H1 (cell line): ENCODE measurements around the gene KCNN4. TPM values are rescaled to one million over a fixed set of nuclear protein-coding genes. Genes with fewer than 3 reads are reported as not detected.

Experiments used
- CTCF ChIA-PET: fragments of 300-600 bp; sonication (Branson Sonifier 250); formaldehyde crosslinking; loops from one replicate; lab custom pipeline; 2021; ENCODE audit not compliant: partially characterized antibody; lab: Charles Lee
- POLR2A ChIA-PET: fragments of 300-600 bp; sonication (Branson Sonifier 250); formaldehyde crosslinking; loops from one replicate; lab custom pipeline; 2021; ENCODE audit warnings: inconsistent platforms; ENCODE audit not compliant: partially characterized antibody; lab: Charles Lee
- DNase-seq, 2 experiments: peaks; one replicate each; pipeline versions ENCODE4 v3.0.0 to v3.0.0-alpha.2; 2010 to 2022; ENCODE audit warnings: low spot score in 2 of 2, low read depth in 1 of 2, mixed read lengths in 1 of 2
- FAIRE-seq: peaks from 2 replicates; lab custom pipeline; 2011; peaks lifted over from hg19 to GRCh38; lab: Jason Lieb, UNC
- H2AFZ ChIP-seq: 2 replicates; pipeline ENCODE4 v1.8.1; 2012; ENCODE audit warnings: low read length, inconsistent platforms
- H2AK5ac ChIP-seq: 2 replicates; pipeline ENCODE4 v1.6.1; 2013; ENCODE audit warnings: low read depth, low read length
- H2BK120ac ChIP-seq: replicated peaks from 2 replicates; pipeline ENCODE3; 2013; ENCODE audit warnings: low read depth, low read length, inconsistent platforms
- H2BK12ac ChIP-seq: 2 replicates; pipeline ENCODE4 v1.6.1; 2013; ENCODE audit warnings: low read depth, low read length
- H2BK15ac ChIP-seq: 2 replicates; pipeline ENCODE4 v1.6.1; 2013; ENCODE audit warnings: low read length
- H2BK20ac ChIP-seq: 2 replicates; pipeline ENCODE4 v1.6.1; 2013; ENCODE audit warnings: low read length
- H2BK5ac ChIP-seq: 2 replicates; pipeline ENCODE4 v1.6.1; 2013; ENCODE audit warnings: low read depth, low read length
- H3K14ac ChIP-seq: 2 replicates; pipeline ENCODE4 v1.6.1; 2013; ENCODE audit warnings: inconsistent platforms; ENCODE audit not compliant: insufficient read length
- H3K18ac ChIP-seq: 2 replicates; pipeline ENCODE4 v1.6.1; 2013; ENCODE audit warnings: low read length; ENCODE audit errors: extremely low read depth
- H3K23ac ChIP-seq: 2 replicates; pipeline ENCODE4 v1.6.1; 2013; ENCODE audit warnings: inconsistent platforms; ENCODE audit not compliant: insufficient read length
- H3K23me2 ChIP-seq: 2 replicates; pipeline ENCODE4 v1.6.1; 2013; ENCODE audit warnings: low read depth, low read length
- H3K27ac ChIP-seq: 2 replicates; pipeline ENCODE4 v1.6.1; 2011; ENCODE audit warnings: low read depth, low read length, inconsistent platforms
- H3K27me3 ChIP-seq, 4 experiments: replicated peaks in 1 of 4; 1 replicate in 1 of 4; 2 replicates in 3 of 4; pipeline versions ENCODE4 v1.6.1 to v1.8.1; 2011 to 2013; ENCODE audit warnings: low read length in 3 of 4, mild to moderate bottlenecking in 3 of 4, inconsistent platforms in 2 of 4, mixed read lengths in 2 of 4, moderate library complexity in 1 of 4; ENCODE audit not compliant: control insufficient read depth in 3 of 4, insufficient read depth in 3 of 4; ENCODE audit errors: extremely low read depth in 1 of 4
- H3K36me3 ChIP-seq, 4 experiments: 2 replicates each; pipeline versions ENCODE4 v1.6.1 to v1.8.1; 2011 to 2013; ENCODE audit warnings: mild to moderate bottlenecking in 4 of 4, low read length in 3 of 4, moderate library complexity in 2 of 4, control low read depth in 1 of 4, inconsistent platforms in 1 of 4; ENCODE audit not compliant: insufficient read depth in 4 of 4, control insufficient read depth in 2 of 4
- H3K4ac ChIP-seq: replicated peaks from 2 replicates; pipeline ENCODE3; 2013; ENCODE audit warnings: low read length, low read depth, mixed read lengths, inconsistent platforms; ENCODE audit not compliant: insufficient read length
- H3K4me1 ChIP-seq, 4 experiments: replicated peaks in 1 of 4; 1 replicate in 1 of 4; 2 replicates in 3 of 4; pipeline versions ENCODE4 v1.6.1 to v1.8.1; 2011 to 2013; ENCODE audit warnings: low read length in 3 of 4, inconsistent platforms in 2 of 4, mixed read lengths in 1 of 4; ENCODE audit not compliant: insufficient read depth in 4 of 4, control insufficient read depth in 3 of 4
- H3K4me2 ChIP-seq, 2 experiments: 2 replicates each; pipeline versions ENCODE4 v1.6.1 to v1.8.1; 2011 to 2013; ENCODE audit warnings: low read depth in 2 of 2, low read length in 2 of 2, control low read depth in 1 of 2, inconsistent platforms in 1 of 2, mild to moderate bottlenecking in 1 of 2; ENCODE audit not compliant: insufficient read depth in 1 of 2
- H3K4me3 ChIP-seq, 4 experiments: fragments of 200-600, 300-600 bp in 1 of 4; sonication (generic), shearing (Covaris generic), sonication (Bioruptor Twin) in 1 of 4; 2 replicates each; pipeline versions ENCODE4 v1.5.1 to v1.8.1; 2011 to 2016; ENCODE audit warnings: low read length in 4 of 4, low read depth in 3 of 4, control low read depth in 2 of 4, inconsistent platforms in 2 of 4, mild to moderate bottlenecking in 2 of 4, mixed read lengths in 1 of 4, moderate library complexity in 1 of 4; ENCODE audit not compliant: insufficient read depth in 2 of 4; ENCODE audit errors: extremely low read depth in 1 of 4
- H3K56ac ChIP-seq: replicated peaks from 2 replicates; pipeline ENCODE3; 2013; ENCODE audit warnings: low read depth, mild to moderate bottlenecking, mixed read lengths, low read length, inconsistent platforms; ENCODE audit not compliant: insufficient read length
- H3K79me1 ChIP-seq: 2 replicates; pipeline ENCODE4 v1.6.1; 2013; ENCODE audit warnings: low read depth, low read length, control low read depth
- H3K79me2 ChIP-seq, 2 experiments: 2 replicates each; pipeline versions ENCODE4 v1.6.1 to v1.8.1; 2012 to 2013; ENCODE audit warnings: low read length in 2 of 2, mild to moderate bottlenecking in 2 of 2, inconsistent platforms in 1 of 2; ENCODE audit not compliant: insufficient read depth in 2 of 2, control insufficient read depth in 1 of 2
- H3K9ac ChIP-seq, 4 experiments: replicated peaks in 1 of 4; 1 replicate in 1 of 4; 2 replicates in 3 of 4; pipeline versions ENCODE4 v1.6.1 to v1.8.1; 2011 to 2013; ENCODE audit warnings: low read depth in 3 of 4, low read length in 3 of 4, control low read depth in 2 of 4, mild to moderate bottlenecking in 2 of 4, moderate library complexity in 2 of 4, inconsistent platforms in 1 of 4; ENCODE audit errors: extremely low read depth in 1 of 4
- H3K9me3 ChIP-seq, 2 experiments: 2 replicates each; pipeline versions ENCODE4 v1.6.1 to v1.8.1; 2012 to 2013; ENCODE audit warnings: mild to moderate bottlenecking in 2 of 2, moderate library complexity in 2 of 2, control low read depth in 1 of 2, inconsistent platforms in 1 of 2, low read depth in 1 of 2, low read length in 1 of 2, mixed read lengths in 1 of 2; ENCODE audit not compliant: insufficient read depth in 2 of 2
- H4K20me1 ChIP-seq, 2 experiments: replicated peaks in 1 of 2; 2 replicates each; pipeline versions ENCODE3 to v1.8.1; 2011 to 2013; ENCODE audit warnings: inconsistent platforms in 2 of 2, low read length in 2 of 2, mild to moderate bottlenecking in 1 of 2; ENCODE audit not compliant: insufficient read depth in 2 of 2, control insufficient read depth in 1 of 2
- H4K5ac ChIP-seq: 2 replicates; pipeline ENCODE4 v1.6.1; 2013; ENCODE audit warnings: low read length, low read depth, mixed read lengths, inconsistent platforms; ENCODE audit not compliant: insufficient read length
- H4K8ac ChIP-seq: 2 replicates; pipeline ENCODE4 v1.8.0; 2013; ENCODE audit warnings: mild to moderate bottlenecking, moderate library complexity, low read length, inconsistent platforms; ENCODE audit not compliant: insufficient read depth; ENCODE audit errors: extremely low read depth
- H4K91ac ChIP-seq: replicated peaks from 2 replicates; pipeline ENCODE3; 2013; ENCODE audit warnings: low read length, mixed read lengths, inconsistent platforms; ENCODE audit not compliant: insufficient read length
- CHD2 ChIP-seq: IDR thresholded peaks from 2 replicates; pipeline ENCODE4 v1.6.1; 2012; ENCODE audit warnings: low read length, improper control_type of control experiment
- HDAC2 ChIP-seq, 2 experiments: fragments of 300-600 bp in 1 of 2; sonication (generic) in 1 of 2; IDR thresholded peaks; 2 replicates each; pipeline ENCODE4 v1.6.1; 2011 to 2012; ENCODE audit warnings: low read depth in 2 of 2, low read length in 2 of 2, mild to moderate bottlenecking in 2 of 2, moderate library complexity in 2 of 2, borderline replicate concordance in 1 of 2, inconsistent platforms in 1 of 2
- MAFK ChIP-seq: IDR thresholded peaks from 2 replicates; pipeline ENCODE4 v1.6.1; 2012; ENCODE audit warnings: low read depth, mild to moderate bottlenecking, improper control_type of control experiment, low read length
- RNF2 ChIP-seq: fragments of 200-900, 300-1000 bp; sonication (generic); IDR thresholded peaks from 2 replicates; pipeline ENCODE4 v1.7.1; 2016; ENCODE audit warnings: borderline replicate concordance, low read depth, mild to moderate bottlenecking, antibody characterized with exemption, low read length; ENCODE audit not compliant: poor library complexity, severe bottlenecking; ENCODE audit errors: missing control alignments
- SP4 ChIP-seq: IDR thresholded peaks from 2 replicates; pipeline ENCODE4 v1.6.1; 2012; ENCODE audit warnings: low read length, inconsistent platforms
- WGBS, 2 experiments: shearing (Covaris generic) in 1 of 2; methylation state at CpG; one replicate each; pipeline versions ENCODE4 v1.1.6 to v1.1.7; 2013 to 2015; ENCODE audit warnings: low lambda C conversion rate in 2 of 2, mixed read lengths in 2 of 2, inconsistent platforms in 1 of 2, low coverage in 1 of 2, missing lambda C conversion rate in 1 of 2; ENCODE audit not compliant: insufficient replicate concordance in 2 of 2, insufficient coverage in 1 of 2, insufficient read length in 1 of 2; ENCODE audit errors: extremely low coverage in 1 of 2, missing lambda C conversion rate in 1 of 2; 5-methylcytosine and 5-hydroxymethylcytosine counted together
- polyA plus RNA-seq, 7 experiments: library from polyadenylated mRNA; depleted of rRNA in 3 of 7; stranded (reverse) in 5 of 7; unstranded in 2 of 7; fragments of >200 nt in 5 of 7; fragments of 200-250 nt in 2 of 7; gene quantifications; 1 replicate in 5 of 7; 2 replicates in 1 of 7; 4 replicates in 1 of 7; pipeline versions ENCODE4 v1.2.1 to v1.2.3, GENCODE V29; 2011 to 2013; ENCODE audit warnings: missing spikeins in 2 of 7, mixed read lengths in 2 of 7
- total RNA-seq: library from RNA; stranded (reverse); fragmentation: NEBNext Ultra II Directional; extraction: Animal tissue kit (Norgen Biotek cat#: 25700); gene quantifications from 2 replicates; pipeline ENCODE4 v1.2.1, GENCODE V29; 2021
- TF ChIP-seq, protein P1 (sequence below): IDR thresholded peaks from 2 replicates; pipeline ENCODE4 v1.6.1; 2011; ENCODE audit warnings: low read depth, mild to moderate bottlenecking, low read length; ENCODE audit not compliant: insufficient read depth

Gene KCNN4
- total and polyA plus RNA-seq, 2 of the 8 experiments (the other 6 are each of a cell fraction or from before 2014, with no cell fraction given): 0.78 to 1.5 TPM

DNA sequence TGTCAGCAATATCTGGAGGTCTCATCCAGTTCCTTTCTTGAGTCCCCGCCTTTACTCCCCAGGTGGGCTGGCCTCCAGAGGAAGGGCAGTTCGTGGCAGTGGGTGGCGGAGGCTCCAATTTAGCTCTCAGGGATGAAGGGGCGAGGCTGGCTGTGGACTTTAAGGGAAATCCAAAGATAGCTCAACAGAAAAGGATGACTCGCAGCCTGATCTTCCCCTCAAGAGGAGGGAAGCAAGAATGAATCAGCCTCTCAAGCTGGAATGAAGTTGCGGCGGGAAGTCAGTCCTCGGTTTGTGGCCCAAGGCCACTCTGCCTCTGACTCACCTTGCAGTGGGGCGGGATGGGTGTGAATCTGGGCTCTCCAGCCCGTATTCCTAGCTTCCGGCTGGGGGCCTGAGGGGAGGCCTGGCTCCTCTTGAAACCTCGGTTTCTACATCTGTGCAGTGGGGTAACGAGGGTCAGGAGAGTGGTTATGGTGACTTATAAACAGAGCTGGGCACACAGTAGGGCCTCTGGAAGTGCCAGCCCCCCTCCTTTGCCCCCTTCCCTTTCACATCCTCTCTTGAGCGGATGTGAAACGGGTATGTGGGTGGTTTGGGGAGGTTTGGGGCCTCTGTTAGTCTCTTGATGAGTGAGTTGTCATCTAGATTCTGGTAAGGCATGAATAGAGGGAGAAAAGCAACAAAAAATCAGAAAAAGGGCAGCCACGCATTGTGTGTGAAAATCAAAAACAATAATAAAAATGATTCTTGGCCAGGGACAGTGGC lies 15.5 kb downstream of the KCNN4 start:
- Histone ChIP-seq H3K27ac (no peak overlapping the region), H3K14ac (no peak overlapping the region), H4K20me1 (peaks cover 0 to 2% of the 10 kb centered on the region in 2 experiments), H3K79me1 (no peaks in the 10 kb centered on the region), H3K4me1 (peaks cover 0 to 4% (median 2%) of the 10 kb centered on the region in 4 experiments; a peak in 3 of 7 replicates), H2BK20ac (no peak overlapping the region), H4K91ac (no peak overlapping the region), H2BK15ac (no peak overlapping the region), H2AK5ac (no peak overlapping the region), H3K4ac (no peak overlapping the region), H3K79me2 (no peaks in the 10 kb centered on the region), H2BK12ac (no peak overlapping the region), H2AFZ (no peak overlapping the region), H2BK120ac (no peak overlapping the region), H3K18ac (no peak overlapping the region; the same call in 1 of the 2 replicates), H3K36me3 (no peaks in the 10 kb centered on the region), H3K56ac (no peak overlapping the region), H4K8ac (no peak overlapping the region), H4K5ac (no peak overlapping the region), H3K27me3 (peaks cover 0 to 4% (median 0%) of the 10 kb centered on the region in 4 experiments; a peak in 2 of 7 replicates), H3K9ac (no peak overlapping the region), H3K4me2 (no peak overlapping the region), H3K9me3 (no peaks in the 10 kb centered on the region), H3K23ac (no peak overlapping the region), H3K23me2 (no peaks in the 10 kb centered on the region), H3K4me3 (no peak overlapping the region), H2BK5ac (no peak overlapping the region)
- WGBS, 2 experiments: 84% methylated on average over 16 of the region's 16 CpGs; no CpG with 5 or more reads in 1 of the 2 experiments
- TF ChIP-seq, protein P1, sequence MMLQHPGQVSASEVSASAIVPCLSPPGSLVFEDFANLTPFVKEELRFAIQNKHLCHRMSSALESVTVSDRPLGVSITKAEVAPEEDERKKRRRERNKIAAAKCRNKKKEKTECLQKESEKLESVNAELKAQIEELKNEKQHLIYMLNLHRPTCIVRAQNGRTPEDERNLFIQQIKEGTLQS: no peak
- no peak for TF ChIP-seq HDAC2 (IDR thresholded peaks at IDR 0.05; ENCODE audit: borderline replicate concordance in 1 of 2, low read depth in 2 of 2, low read length in 2 of 2)
- no peak for TF ChIP-seq MAFK
- TF ChIP-seq CHD2: no peak
- no peak for TF ChIP-seq RNF2
- TF ChIP-seq SP4: no peak
- DNase-seq: no peak
- ChIA-PET POLR2A (interaction anchor here (0.6 to 4.1 kb wide), 3 partner anchors 11 to 250 kb away, joined by 3 to 33 read pairs (median 3); partner anchors contain the start of gene SMG9), CTCF (interaction anchor here (0.8 to 37.0 kb wide), 9 partner anchors 9 to 1359 kb away, joined by 3 to 703 read pairs (median 6); partner anchors contain the start of genes KCNN4 and SMG9)
- FAIRE-seq: no peak
